OCI-LY7 (cell line): ENCODE results near the gene SCGB2B2. TPM values are rescaled to one million over a fixed set of nuclear protein-coding genes. Genes with fewer than 3 reads are reported as not detected.

Experiments
- BruUV-seq: library from RNA; stranded (reverse); fragments of 400-500 nt; replicated peaks from 2 replicates; lab custom pipeline; 2021; lab: Mats Ljungman, UMichigan
- CTCF ChIA-PET: fragments of 300-600 bp; sonication (Branson Sonifier 250); formaldehyde crosslinking; loops from one replicate; lab custom pipeline; 2022; ENCODE audit warnings: antibody characterized with exemption; ENCODE audit not compliant: unreplicated experiment; lab: Charles Lee
- POLR2A ChIA-PET: fragments of 300-600 bp; sonication (Branson Sonifier 250); formaldehyde crosslinking; loops from one replicate; lab custom pipeline; 2022; ENCODE audit warnings: antibody characterized with exemption; lab: Charles Lee
- DNase-seq: peaks from one replicate; pipeline ENCODE4 v3.0.0-alpha.2; 2015; ENCODE audit warnings: low spot score
- H2AFZ ChIP-seq: fragments of 200-600 bp; sonication (generic), shearing (Covaris generic); 2 replicates; pipeline ENCODE4 v1.6.1; 2014; ENCODE audit warnings: mild to moderate bottlenecking, antibody characterized with exemption, low read length, moderate library complexity
- H3K27ac ChIP-seq: fragments of 200-600 bp; sonication (generic); 2 replicates; pipeline ENCODE4 v1.5.1; 2014; ENCODE audit warnings: mixed run types, low read depth, mild to moderate bottlenecking, moderate library complexity, low read length, inconsistent platforms; ENCODE audit not compliant: poor library complexity, severe bottlenecking
- H3K36me3 ChIP-seq: fragments of 200-600 bp; sonication (generic); 2 replicates; pipeline ENCODE4 v1.6.1; 2014; ENCODE audit warnings: mild to moderate bottlenecking, antibody characterized with exemption, low read length, moderate library complexity, mixed read lengths; ENCODE audit not compliant: insufficient read depth
- H3K4me1 ChIP-seq: fragments of 200-600 bp; sonication (generic); 2 replicates; pipeline ENCODE4 v1.5.1; 2014; ENCODE audit warnings: mild to moderate bottlenecking, low read length; ENCODE audit not compliant: insufficient read depth, poor library complexity, severe bottlenecking
- H3K4me2 ChIP-seq: fragments of 200-600 bp; sonication (generic); 2 replicates; pipeline ENCODE4 v1.6.1; 2014; ENCODE audit warnings: mild to moderate bottlenecking, low read length
- H3K4me3 ChIP-seq: fragments of 200-600 bp; sonication (generic); 2 replicates; pipeline ENCODE4 v1.5.1; 2014; ENCODE audit warnings: mild to moderate bottlenecking, low read depth, low read length; ENCODE audit not compliant: poor library complexity, severe bottlenecking
- H3K79me2 ChIP-seq: fragments of 200-600 bp; sonication (generic); 2 replicates; pipeline ENCODE4 v1.6.1; 2016; ENCODE audit warnings: low read depth, mild to moderate bottlenecking, low read length, moderate library complexity, mixed read lengths; ENCODE audit not compliant: insufficient read depth
- H3K9me2 ChIP-seq: fragments of 200-600 bp; sonication (generic); 2 replicates; pipeline ENCODE4 v1.6.1; 2016; ENCODE audit warnings: mild to moderate bottlenecking, low read length, mixed read lengths; ENCODE audit not compliant: insufficient read depth
- H3K9me3 ChIP-seq: fragments of 200-600 bp; sonication (generic); 2 replicates; pipeline ENCODE4 v1.6.1; 2014; ENCODE audit warnings: mild to moderate bottlenecking, mixed run types, low read length, mixed read lengths
- H4K20me1 ChIP-seq: fragments of 200-600 bp; sonication (generic); 2 replicates; pipeline ENCODE4 v1.6.1; 2014; ENCODE audit warnings: mild to moderate bottlenecking, antibody characterized with exemption, low read length, moderate library complexity, mixed read lengths; ENCODE audit not compliant: insufficient read depth
- EZH2phosphoT487 ChIP-seq: fragments of 200-600 bp; sonication (generic); IDR thresholded peaks from 2 replicates; pipeline ENCODE4 v1.6.1; 2018; ENCODE audit warnings: low read depth, borderline replicate concordance, mild to moderate bottlenecking, mixed run types, antibody characterized with exemption, low read length, moderate library complexity, mixed read lengths
- intact Hi-C: fragments of 100-400 bp; cut with micrococcal nuclease; formaldehyde crosslinking; loops from one replicate; pipeline ENCODE4 v1.10.0; 2022; ENCODE audit not compliant: unreplicated experiment
- total RNA-seq, 2 experiments: library from RNA; depleted of rRNA in 1 of 2; stranded (reverse); fragments of >200 nt in 1 of 2; shearing (Covaris generic) in 1 of 2; gene quantifications; 2 replicates each; pipeline ENCODE4 v1.2.3, GENCODE V29; 2014 to 2022
- TF ChIP-seq, protein P1 (sequence below): fragments of 200-600 bp; sonication (generic); conservative IDR thresholded peaks from 2 replicates; pipeline ENCODE4 v1.5.1; 2014; ENCODE audit warnings: mild to moderate bottlenecking, antibody characterized with exemption, low read length, moderate library complexity, mixed read lengths

SCGB2B2 gene
- total RNA-seq, 2 experiments from 2014 or later, result 0.54 to 1.7 TPM

DNA sequence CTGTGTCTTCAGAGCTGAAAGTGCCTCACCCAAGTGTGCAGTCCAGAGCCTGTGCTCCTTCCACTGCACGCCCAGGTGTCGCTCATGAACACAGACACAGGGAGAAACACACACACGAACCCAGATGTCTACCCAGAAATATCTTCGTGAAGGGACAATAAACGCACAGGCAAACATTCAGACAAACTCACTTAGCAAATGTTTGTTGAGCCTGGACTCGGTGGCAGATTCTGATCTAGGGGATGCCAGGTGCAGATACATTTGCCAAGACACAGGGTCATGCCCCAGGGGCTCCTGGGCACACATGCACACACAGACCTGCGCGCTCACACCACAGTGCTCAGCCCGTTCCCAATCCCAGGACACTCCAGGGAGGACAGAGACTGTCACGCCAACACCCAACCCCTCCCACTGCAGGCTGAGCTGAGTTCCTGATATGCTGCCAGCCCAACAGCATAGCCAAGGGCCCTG, 31.9 kb downstream of the SCGB2B2 start:
- H3K79me2 ChIP-seq, result no peaks in the 10 kb centered on the region
- TF ChIP-seq, protein P1, sequence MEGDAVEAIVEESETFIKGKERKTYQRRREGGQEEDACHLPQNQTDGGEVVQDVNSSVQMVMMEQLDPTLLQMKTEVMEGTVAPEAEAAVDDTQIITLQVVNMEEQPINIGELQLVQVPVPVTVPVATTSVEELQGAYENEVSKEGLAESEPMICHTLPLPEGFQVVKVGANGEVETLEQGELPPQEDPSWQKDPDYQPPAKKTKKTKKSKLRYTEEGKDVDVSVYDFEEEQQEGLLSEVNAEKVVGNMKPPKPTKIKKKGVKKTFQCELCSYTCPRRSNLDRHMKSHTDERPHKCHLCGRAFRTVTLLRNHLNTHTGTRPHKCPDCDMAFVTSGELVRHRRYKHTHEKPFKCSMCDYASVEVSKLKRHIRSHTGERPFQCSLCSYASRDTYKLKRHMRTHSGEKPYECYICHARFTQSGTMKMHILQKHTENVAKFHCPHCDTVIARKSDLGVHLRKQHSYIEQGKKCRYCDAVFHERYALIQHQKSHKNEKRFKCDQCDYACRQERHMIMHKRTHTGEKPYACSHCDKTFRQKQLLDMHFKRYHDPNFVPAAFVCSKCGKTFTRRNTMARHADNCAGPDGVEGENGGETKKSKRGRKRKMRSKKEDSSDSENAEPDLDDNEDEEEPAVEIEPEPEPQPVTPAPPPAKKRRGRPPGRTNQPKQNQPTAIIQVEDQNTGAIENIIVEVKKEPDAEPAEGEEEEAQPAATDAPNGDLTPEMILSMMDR, result no peak
- no peak for TF ChIP-seq EZH2phosphoT487
- no peak overlapping the region for H2AFZ ChIP-seq
- no peak overlapping the region for H3K27ac ChIP-seq
- no peaks in the 10 kb centered on the region for H3K9me2 ChIP-seq
- H3K4me2 ChIP-seq, result no peak overlapping the region
- H3K9me3 ChIP-seq, result no peaks in the 10 kb centered on the region
- no peaks in the 10 kb centered on the region for H3K36me3 ChIP-seq
- H3K4me1 ChIP-seq, result no peaks in the 10 kb centered on the region
- intact Hi-C loops, result no loop called here
- POLR2A ChIA-PET, result interaction anchor here (1.0 kb wide), 1 partner anchor 44 kb away, joined by 8 read pairs; no protein-coding TSS in a partner anchor
- no peak overlapping the region for H3K4me3 ChIP-seq
- CTCF ChIA-PET, result no interaction called here
- BruUV-seq, result no TSS peak
- no peaks in the 10 kb centered on the region for H4K20me1 ChIP-seq
- no peak for DNase-seq

DNA sequence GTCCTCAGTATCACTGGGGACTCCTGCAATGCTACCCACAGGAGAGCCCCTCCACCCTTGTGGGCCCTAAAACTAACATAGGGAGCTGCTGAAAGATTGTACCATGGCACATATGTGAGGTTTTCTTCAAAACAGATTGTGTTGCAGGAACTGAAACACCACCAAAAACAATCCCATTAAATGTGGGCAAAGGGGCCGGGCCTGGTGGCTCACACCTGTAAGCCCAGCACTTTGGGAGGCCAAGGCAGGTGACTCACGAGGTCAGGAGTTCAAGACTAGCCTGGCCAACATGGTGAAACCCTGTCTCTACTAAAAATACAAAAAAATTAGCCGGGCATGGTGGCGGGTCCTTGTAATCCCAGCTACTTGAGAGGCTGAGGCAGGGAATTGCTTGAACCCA, 34.7 kb downstream of the SCGB2B2 start:
- Histone ChIP-seq H3K27ac (no peak overlapping the region), H4K20me1 (no peaks in the 10 kb centered on the region), H3K4me2 (no peak overlapping the region), H2AFZ (no peak overlapping the region), H3K36me3 (no peaks in the 10 kb centered on the region), H3K79me2 (no peaks in the 10 kb centered on the region), H3K9me2 (no peaks in the 10 kb centered on the region), H3K9me3 (no peaks in the 10 kb centered on the region), H3K4me3 (no peak overlapping the region), H3K4me1 (no peaks in the 10 kb centered on the region)
- ChIA-PET CTCF (no interaction called here), POLR2A (no interaction called here)
- no peak for TF ChIP-seq EZH2phosphoT487
- TF ChIP-seq, protein P1, result no peak
- DNase-seq, result no peak
- no TSS peak for BruUV-seq
- intact Hi-C loops, result no loop called here

DNA sequence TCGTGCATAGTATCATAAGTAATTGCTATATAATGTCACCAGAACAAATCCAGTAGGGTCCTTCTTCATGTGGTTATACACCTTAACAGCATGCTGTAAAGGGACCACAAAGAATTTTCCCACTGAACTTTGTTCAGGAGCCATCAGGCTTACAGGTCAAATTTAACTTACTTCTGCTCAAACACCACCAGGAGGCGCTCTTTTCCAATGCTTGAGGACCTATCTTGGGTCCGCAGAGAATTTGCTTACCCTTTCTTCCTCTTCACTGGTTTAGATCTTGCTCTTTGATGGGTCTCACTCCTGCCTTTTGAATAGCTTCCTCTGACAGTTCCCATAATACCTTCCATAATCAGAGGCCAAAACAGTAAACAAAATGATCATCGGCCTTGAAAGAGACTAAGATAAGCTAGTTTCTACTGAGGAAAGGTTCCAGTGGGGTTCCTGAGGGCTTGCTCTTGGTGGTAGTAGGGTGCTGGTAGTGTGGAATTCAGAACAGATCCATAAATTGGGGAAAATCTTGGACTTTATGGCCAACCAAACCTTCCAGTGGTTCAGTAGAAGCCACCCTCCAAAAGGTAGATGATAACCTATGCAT, 37.4 kb downstream of the SCGB2B2 start:
- ChIA-PET POLR2A (interaction anchor here (0.6 kb wide), 1 partner anchor 50 kb away, joined by 3 read pairs; no protein-coding TSS in a partner anchor), CTCF (no interaction called here)
- Histone ChIP-seq H3K9me2 (no peaks in the 10 kb centered on the region), H3K4me3 (no peak overlapping the region), H2AFZ (no peak overlapping the region), H3K4me2 (no peak overlapping the region), H4K20me1 (no peaks in the 10 kb centered on the region), H3K9me3 (no peaks in the 10 kb centered on the region), H3K27ac (no peak overlapping the region), H3K79me2 (no peaks in the 10 kb centered on the region), H3K36me3 (no peaks in the 10 kb centered on the region), H3K4me1 (no peaks in the 10 kb centered on the region)
- BruUV-seq, result no TSS peak
- TF ChIP-seq, protein P1, result peak; percentile 96
- TF ChIP-seq EZH2phosphoT487, result no peak
- peak; percentile 83 for DNase-seq
- intact Hi-C loops, result loop anchor here (1.0 kb wide), 1 partner anchor 73 kb away; no protein-coding TSS in a partner anchor
